GM13976 (cell line): ENCODE measurements around the gene SPART.

Experiments used
- DNase-seq: peaks from one replicate; pipeline ENCODE4 v3.0.0; 2012; ENCODE audit warnings: low spot score
- CTCF ChIP-seq: IDR thresholded peaks from 2 replicates; pipeline ENCODE4 v1.5.1; 2012; ENCODE audit warnings: borderline replicate concordance, mild to moderate bottlenecking; ENCODE audit not compliant: insufficient read depth; ENCODE audit errors: extremely low read depth, missing control alignments, control extremely low read depth
- in situ Hi-C: fragments of 300-500 bp; cut with MboI; formaldehyde crosslinking; loops from one replicate; pipeline ENCODE4 v1.12.0; 2022; ENCODE audit warnings: low sequenced_read_pairs, mixed read lengths, inconsistent platforms; ENCODE audit not compliant: unreplicated experiment

Gene SPART, protein sequence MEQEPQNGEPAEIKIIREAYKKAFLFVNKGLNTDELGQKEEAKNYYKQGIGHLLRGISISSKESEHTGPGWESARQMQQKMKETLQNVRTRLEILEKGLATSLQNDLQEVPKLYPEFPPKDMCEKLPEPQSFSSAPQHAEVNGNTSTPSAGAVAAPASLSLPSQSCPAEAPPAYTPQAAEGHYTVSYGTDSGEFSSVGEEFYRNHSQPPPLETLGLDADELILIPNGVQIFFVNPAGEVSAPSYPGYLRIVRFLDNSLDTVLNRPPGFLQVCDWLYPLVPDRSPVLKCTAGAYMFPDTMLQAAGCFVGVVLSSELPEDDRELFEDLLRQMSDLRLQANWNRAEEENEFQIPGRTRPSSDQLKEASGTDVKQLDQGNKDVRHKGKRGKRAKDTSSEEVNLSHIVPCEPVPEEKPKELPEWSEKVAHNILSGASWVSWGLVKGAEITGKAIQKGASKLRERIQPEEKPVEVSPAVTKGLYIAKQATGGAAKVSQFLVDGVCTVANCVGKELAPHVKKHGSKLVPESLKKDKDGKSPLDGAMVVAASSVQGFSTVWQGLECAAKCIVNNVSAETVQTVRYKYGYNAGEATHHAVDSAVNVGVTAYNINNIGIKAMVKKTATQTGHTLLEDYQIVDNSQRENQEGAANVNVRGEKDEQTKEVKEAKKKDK

DNA sequence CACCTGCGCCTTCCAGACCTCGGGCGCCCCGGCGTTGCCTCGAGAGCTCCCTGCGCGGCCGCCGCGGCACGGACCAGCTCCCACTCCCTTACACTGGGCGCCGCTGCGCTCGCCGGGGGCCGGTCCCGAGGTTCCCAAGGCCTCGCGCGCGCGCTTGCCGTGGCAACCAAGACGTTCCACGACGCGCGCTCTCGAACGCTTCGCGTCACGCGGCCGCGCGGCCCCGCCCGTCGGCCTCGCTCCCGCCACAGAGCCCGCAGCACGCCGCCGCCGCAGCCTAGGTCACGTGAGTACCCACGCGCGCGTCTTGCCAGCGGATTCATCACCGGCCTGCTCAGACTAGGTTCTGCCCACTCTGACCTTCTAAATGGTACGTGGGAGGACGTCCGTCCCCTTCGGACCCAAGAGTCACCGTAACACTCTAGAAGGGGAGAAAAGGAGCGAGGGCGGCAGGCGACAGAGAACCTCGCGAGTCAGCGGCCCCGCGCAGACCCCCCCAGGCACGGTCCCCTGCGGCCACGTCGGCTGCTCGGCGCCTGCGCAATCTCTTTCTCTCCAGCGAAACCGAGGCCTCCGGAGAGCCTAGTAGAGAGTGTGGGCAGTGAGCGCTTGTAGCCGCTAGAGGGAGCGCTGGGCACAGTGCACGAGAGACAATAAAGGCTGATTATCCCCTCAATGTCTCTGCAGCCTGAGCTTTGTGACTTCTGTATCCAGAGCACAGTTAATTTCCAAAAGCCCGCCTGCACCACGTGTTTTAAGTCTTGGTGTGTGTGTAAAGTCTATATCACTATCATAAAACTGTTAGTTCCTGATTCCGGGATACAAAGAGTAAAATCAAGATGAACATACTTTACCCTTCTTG, at the start of gene SPART:
Gene SPART (minus strand): TSS at position 173 of the 862 bp plus-strand sequence. CDS start 10,564 bp downstream, outside the sequence.
- in situ Hi-C loops, result no loop called here
- peak; percentile 99 for TF ChIP-seq CTCF
- peak; percentile 86 for DNase-seq

- in situ Hi-C loops, result no loop called here
- no peak for TF ChIP-seq CTCF
- DNase-seq, result no peak
Measured at GRCh38 chr13:36395280-36395679, 49.1 kb upstream of the SPART start.

DNA sequence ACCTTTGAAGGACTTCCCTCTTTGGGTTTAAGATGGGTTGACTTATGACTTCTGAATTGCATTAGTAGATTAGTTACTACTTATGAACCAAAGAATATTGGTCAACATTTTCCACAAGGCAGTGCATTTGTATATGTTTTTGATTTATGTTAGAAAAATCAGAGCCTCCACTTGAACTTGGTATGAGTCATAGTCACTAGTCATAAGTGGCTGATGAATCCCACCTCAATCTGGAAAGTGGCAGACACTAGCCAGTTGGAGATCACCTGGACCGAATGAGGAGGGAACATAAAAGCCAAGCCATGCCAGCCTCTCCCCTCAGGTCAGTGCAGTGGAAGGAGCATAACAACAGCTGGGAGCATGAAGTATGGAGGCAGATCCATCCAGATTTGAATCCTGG, 39.3 kb upstream of the SPART start:
- no peak for TF ChIP-seq CTCF
- DNase-seq, result no peak
- in situ Hi-C loops, result no loop called here

DNA sequence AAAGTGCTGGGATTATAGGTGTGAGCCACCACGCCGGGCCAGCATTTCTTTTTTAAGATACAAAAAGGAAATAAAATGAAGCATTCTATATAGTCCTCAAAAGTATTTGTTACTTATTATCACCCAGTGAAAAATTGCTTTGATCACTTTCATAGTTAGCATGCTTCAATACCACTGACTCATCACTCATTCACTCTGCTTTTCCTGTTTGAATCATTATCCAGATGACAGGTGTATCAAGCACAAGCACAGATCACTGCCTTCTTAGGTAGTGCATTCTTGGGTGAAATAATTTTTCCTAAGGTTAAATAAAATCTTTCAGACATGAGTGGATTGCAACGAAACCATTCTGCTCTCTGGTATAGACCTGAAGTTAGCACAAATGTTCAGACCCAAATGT, 35.8 kb upstream of the SPART start:
- no peak for DNase-seq
- TF ChIP-seq CTCF, result no peak
- in situ Hi-C loops, result no loop called here

GRCh38 chr13:36377826-36378468, 31.8 kb upstream of the SPART start:
- in situ Hi-C loops, result no loop called here
- no peak for TF ChIP-seq CTCF
- no peak for DNase-seq

DNA sequence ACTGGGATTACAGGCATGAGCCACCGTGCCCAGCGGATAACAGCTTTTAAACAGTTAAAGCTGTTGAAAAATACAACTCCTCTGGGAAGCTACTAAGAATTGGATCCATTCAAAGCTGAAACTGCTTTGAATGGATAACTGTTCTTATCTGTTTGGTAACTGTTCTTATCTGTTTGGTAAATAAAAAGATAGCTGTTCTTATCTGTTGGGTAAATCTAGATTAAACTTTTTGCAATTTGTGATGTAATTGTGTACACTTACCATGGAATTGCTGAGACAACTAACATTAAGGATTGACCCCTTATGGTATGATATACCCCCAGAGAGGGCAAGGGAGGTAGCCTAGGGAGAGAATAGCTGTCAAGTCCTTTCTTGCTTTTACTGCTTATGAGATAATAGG, 27.9 kb upstream of the SPART start:
- DNase-seq, result no peak
- TF ChIP-seq CTCF, result no peak
- in situ Hi-C loops, result no loop called here
